ENCODE measurements around the gene EPHB2.

Gene EPHB2

GRCh38 chr1:22752339-22752738 is 41.7 kb downstream of the EPHB2 start:
- DNase-seq = no peak

- no peak for DNase-seq
Observed at GRCh38 chr1:22753481-22753971, 42.9 kb downstream of the EPHB2 start.

DNA sequence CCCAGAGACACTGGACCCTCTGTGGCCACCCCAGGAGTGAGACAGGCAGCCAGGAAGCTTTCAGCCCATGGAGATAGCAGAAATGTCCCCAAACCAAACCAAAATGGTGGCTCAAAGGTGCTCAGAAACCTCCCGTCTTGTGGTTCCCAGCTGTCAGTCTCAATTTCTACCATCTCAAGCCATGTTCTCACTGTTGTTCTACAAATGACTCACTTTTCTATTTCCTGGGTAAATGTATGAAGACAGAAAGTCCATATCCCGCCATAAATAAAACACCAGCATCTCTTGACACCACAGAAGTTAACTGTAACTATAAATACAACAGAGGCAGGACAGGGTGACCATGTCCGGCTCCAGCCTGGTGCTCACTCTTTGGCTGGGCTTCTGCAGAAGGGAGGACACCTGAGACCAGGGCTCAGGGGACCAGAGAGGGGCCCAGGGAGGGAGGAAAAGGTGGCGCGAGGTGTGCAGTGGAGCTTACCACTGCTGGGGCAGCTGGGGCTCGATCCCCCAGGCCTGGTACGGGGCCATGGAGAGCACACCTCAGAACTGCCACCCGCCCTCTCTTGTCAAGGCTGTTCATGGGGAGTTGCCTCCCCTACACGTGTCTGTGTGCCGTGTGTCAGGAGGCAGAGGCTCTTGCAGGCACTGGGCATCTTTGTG is 43.6 kb downstream of the EPHB2 start:
- no peak for DNase-seq

- DNase-seq = no peak
Observed at GRCh38 chr1:22754824-22755223, 44.2 kb downstream of the EPHB2 start.

GRCh38 chr1:22755641-22756040 is 45.0 kb downstream of the EPHB2 start:
- no peak for DNase-seq

- no peak for DNase-seq
Observed at GRCh38 chr1:22756125-22756735, 45.6 kb downstream of the EPHB2 start.

DNA sequence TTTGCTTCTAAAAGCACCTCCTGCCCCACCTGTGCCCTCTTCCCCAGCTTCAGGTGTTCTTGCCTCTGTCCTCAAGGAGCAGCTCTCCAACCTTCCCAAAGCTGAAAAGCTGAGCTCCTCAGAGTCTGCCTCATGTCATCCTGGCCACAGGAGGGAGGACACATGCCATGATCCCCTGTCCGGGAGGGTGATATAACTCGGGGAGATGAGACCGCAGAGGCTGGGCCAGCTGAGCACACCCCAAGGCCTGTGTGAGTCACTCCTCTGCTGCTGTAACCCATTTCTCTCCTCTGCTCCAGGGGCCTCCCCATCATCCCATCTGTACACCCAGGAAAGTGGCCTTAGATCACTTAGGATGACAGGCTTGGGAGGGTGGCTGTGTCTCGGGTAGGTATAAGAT is 49.8 kb downstream of the EPHB2 start:
- no peak for DNase-seq

- DNase-seq = no peak
Observed at GRCh38 chr1:22761101-22761500, 50.5 kb downstream of the EPHB2 start.

DNA sequence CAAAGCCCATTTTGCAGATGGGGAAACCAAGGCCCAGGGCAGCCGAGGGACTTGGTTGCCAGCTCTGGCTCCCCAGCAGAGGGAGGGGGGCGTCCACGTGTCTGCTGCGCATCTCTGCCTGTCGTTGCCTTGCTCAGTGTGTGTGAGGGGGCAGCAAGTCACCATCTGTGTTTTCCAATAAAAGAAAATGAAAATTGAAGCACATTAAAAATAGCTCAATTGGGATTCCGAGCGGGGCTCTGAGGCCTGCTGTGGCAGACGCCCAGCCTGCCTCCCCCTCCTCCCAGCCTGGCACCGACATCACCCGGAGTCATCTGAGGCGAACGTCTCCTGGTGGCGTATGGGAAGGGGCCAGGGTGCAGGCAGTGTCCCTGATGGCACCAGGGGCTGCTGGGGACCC is 51.2 kb downstream of the EPHB2 start:
- no peak for DNase-seq

DNA sequence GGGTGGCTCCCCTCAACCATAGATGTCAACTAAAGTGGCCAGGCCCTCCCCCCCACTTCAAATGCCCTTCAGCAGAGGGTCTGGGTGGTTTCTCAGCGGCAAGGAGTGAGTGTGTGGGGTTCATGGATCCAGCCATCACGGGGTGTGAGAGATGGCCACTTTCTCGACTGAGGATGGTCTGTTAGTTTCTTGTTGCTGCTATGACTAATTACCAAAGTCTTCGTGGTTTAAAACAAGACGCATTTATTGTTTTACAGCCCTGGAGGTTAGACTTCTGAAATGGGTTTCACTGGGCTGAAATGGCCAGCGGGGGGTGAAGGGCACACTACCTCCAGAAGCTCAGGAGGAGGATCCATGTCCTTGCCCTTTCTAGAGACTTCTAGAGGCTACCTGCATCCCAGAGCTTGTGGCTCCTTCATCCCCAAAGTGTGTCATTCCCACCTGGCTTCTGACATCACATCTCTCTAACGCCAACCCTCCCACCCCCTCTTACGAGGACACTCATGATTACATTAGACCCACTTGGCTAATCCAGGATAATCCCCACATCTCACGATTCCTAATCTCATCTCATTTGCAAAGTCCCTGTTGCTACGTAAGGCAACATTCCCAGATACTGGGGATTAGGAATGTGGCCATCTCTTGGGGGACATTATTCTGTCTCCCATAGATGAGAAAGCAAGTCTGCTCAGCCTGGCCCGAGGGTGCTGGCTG is 53.0 kb downstream of the EPHB2 start:
- DNase-seq = no peak

- no peak for DNase-seq
Observed at GRCh38 chr1:22767852-22768251, 57.2 kb downstream of the EPHB2 start.

DNA sequence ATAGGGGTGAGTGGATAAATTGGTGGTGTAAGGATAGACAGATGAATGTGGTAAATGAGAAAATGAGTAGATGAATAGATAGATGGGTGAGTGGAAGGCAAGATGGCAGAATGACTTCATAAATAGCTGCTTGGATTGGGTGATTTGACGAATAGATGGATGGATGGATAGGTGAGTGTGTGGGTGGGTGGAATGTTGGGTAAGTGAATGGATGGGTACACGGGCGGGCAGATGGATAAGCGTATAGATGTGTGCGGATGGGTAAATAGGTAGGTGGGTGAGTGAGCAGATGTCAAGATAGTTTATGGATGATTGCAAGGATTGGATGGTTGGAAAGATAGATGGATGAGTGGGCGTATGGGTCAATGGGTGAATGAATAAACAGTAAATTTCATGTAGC is 59.3 kb downstream of the EPHB2 start:
- no peak for DNase-seq

GRCh38 chr1:22772014-22772413 is 61.4 kb downstream of the EPHB2 start:
- no peak for DNase-seq

DNA sequence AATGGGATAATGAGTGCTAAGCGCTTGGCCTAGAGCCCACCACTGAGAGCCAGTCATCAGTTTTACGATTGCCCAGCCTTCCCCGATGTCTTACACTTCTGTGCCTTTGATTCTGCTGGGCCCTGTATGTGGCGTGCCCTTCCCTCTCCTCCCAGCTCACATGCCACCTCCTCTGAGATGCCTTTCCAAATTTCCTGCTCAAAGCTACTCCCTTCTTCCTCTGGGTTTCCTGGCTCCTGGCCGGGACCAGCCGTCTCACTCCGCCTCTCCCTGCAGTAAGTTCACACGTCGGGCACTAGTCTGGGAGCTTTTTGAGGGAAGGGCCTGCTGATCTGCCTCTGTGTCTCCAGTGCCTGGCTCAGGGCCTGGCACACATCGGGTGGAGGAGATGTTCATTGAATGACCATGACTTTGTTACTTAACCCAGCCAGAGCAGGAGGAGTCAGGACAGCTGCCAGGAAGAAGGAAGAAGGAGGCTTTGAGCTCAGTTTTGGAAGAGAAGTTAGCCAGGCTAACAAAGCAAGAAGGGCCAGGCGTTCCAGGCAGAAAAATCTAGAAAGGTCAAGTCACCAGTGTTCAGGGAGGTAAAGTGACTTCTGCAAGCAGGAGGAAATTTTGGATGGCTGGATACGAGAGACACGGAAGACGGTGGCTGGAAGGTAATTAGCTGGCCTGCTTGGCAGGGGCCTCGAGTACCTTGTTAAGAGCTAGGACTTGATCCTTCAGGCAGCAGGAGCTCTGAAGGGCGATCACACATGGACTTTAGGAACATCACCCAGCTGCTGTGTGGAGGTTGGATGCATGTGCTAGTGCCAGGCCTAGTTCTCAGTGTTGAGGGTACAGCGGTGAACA is 63.6 kb downstream of the EPHB2 start:
- DNase-seq = no peak

DNA sequence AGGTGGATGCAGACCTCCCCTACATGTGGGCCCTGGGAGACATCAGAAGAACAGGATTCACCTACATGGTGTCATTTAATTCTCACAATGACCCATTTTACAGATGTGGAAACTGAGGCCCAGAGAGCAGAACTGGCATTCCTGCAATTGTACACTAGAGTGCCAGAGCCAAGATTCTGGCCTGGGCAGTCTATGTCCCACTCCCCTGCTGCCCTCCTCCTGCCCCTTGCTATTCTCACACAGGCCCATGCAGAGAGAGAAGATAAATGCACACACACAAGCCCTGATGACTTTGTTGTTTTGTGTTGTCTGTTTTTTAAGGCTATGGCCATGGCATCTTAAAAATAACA is 64.2 kb downstream of the EPHB2 start:
- no peak for DNase-seq

- DNase-seq = no peak
Observed at GRCh38 chr1:22775478-22775877, 64.8 kb downstream of the EPHB2 start.

- DNase-seq = no peak
Observed at GRCh38 chr1:22776035-22776613, 65.5 kb downstream of the EPHB2 start.

DNA sequence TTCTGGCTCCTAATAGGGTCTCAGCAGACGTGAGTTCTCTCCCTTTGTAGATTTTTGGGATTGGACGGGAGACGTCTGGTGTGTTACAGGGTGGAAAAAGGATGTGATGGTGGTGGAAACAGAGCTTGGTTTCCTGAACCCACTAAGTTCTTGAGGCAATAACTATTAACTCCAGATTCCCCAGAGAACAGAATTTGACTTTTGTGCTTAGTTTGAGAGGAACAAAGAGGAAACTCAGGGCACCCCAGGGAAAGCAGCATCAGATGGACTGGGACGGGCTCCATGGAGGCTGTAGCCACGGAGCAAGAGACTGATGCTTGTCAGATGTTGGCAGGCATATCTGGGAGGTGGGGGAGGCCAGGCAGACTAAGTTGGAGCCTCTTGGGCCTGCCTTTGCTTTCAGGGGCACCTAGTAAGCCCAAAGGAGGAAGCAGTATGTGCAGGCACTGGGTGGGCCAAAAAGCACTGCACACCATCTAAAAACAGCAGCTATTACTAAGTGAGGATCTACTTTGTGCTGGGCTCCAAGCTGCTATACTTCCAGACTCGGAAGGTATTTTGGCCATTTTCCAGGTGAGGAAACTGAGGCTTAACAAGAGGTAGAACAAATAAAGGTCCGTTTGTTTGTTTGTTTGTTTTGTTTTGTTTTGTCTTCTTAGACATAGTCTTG is 66.9 kb downstream of the EPHB2 start:
- no peak for DNase-seq

GRCh38 chr1:22778408-22778807 is 67.8 kb downstream of the EPHB2 start:
- no peak for DNase-seq

- no peak for DNase-seq
Observed at GRCh38 chr1:22778862-22779520, 68.4 kb downstream of the EPHB2 start.

GRCh38 chr1:22780696-22781095 is 70.1 kb downstream of the EPHB2 start:
- no peak for DNase-seq

- no peak for DNase-seq
Observed at GRCh38 chr1:22781483-22781882, 70.8 kb downstream of the EPHB2 start.
